Naive thymus-derived CD8-positive, alpha-beta T cell (primary cell): ENCODE measurements around the gene TLK2. TPM values are rescaled to one million over a fixed set of nuclear protein-coding genes. Genes with fewer than 3 reads are reported as not detected.

Source experiments
- ATAC-seq, 2 donors: fragments of 150-1000 bp; cut with Tn5 transposase in 1 of 2; sonication (Bioruptor Pico), chemical (Tn5 transposase) in 1 of 2; 1 replicate in 1 of 2; 2 replicates in 1 of 2; pipeline ENCODE4 v1.10.0; 2021; ENCODE audit warnings: mild to moderate bottlenecking in 2 of 2, moderate library complexity in 2 of 2
- POLR2A ChIA-PET: fragments of 350-600 bp; sonication (Branson Sonifier 250); formaldehyde crosslinking; loops from one replicate; lab custom pipeline; 2021; ENCODE audit warnings: antibody characterized with exemption; lab: Charles Lee
- DNase-seq, 10 donors: peaks; one replicate each; pipeline versions ENCODE4 v3.0.0 to v3.0.0-alpha.2; 2020 to 2022
- H3K27ac Mint-ChIP-seq, 10 donors: one replicate each; pipeline ENCODE4 v1.8.0; 2020 to 2022; ENCODE audit warnings: mild to moderate bottlenecking in 10 of 10, mixed read lengths in 10 of 10, moderate library complexity in 4 of 10, inconsistent platforms in 1 of 10
- H3K27me3 Mint-ChIP-seq, 5 donors: one replicate each; pipeline ENCODE4 v1.8.0; 2021 to 2022; ENCODE audit warnings: mixed read lengths in 5 of 5
- H3K36me3 Mint-ChIP-seq, 3 donors: one replicate each; pipeline ENCODE4 v1.8.0; 2020 to 2022; ENCODE audit warnings: mixed read lengths in 3 of 3, mild to moderate bottlenecking in 2 of 3, inconsistent platforms in 1 of 3
- H3K4me1 Mint-ChIP-seq, 4 donors: one replicate each; pipeline ENCODE4 v1.8.0; 2021 to 2022; ENCODE audit warnings: mixed read lengths in 4 of 4
- H3K4me3 Mint-ChIP-seq, 10 donors: one replicate each; pipeline ENCODE4 v1.8.0; 2020 to 2022; ENCODE audit warnings: mild to moderate bottlenecking in 10 of 10, mixed read lengths in 10 of 10, moderate library complexity in 6 of 10, inconsistent platforms in 1 of 10
- H3K9me3 Mint-ChIP-seq, 9 donors: one replicate each; pipeline ENCODE4 v1.8.0; 2020 to 2022; ENCODE audit warnings: mixed read lengths in 9 of 9, mild to moderate bottlenecking in 3 of 9, inconsistent platforms in 1 of 9, moderate library complexity in 1 of 9
- polyA plus RNA-seq, 3 donors: library from polyadenylated mRNA; unstranded; fragments of 300-500 nt; fragmentation: Illumina TruSeq; gene quantifications; one replicate each; pipeline ENCODE4 v1.2.3, GENCODE V29; 2021
- total RNA-seq, 8 experiments: library from RNA in 2 of 8; stranded (reverse) in 2 of 8; gene quantifications; one replicate each; pipeline ENCODE4 v1.2.3 and lab custom pipeline; 2021 to 2026

Gene TLK2
- total and polyA plus RNA-seq, 5 experiments from 2014 or later, result 8.2 to 79.5 (median 12.0) TPM

DNA sequence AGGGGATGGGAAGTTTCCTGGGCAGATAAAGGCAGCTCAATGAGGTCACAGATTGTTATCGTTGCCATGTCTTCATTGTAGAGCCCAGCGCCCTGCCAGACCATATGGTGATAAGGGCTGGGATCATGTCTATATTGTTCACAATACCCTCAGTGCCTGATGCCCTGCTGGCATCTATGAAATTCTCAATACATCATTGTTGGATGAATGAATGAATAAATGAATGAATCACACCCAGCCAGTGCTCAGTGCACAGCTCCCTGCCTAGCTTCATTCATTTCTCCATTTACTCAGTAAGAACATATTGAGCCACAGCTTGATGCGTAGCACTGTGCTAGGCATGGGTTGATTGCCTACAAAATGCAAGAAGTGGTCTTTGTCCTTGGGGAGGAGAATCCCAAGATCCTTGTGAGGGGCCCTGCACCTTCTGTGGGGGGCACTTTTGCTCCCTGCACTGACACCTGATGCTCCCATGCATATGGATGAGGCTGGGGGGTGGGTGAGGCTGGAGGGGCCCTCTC is 178.6 kb downstream of the TLK2 start:
- POLR2A ChIA-PET, result no interaction called here
- no peak for DNase-seq
- H3K27ac Mint-ChIP-seq, result peak overlapping the region in 1 of 10 donors; percentile 29

DNA sequence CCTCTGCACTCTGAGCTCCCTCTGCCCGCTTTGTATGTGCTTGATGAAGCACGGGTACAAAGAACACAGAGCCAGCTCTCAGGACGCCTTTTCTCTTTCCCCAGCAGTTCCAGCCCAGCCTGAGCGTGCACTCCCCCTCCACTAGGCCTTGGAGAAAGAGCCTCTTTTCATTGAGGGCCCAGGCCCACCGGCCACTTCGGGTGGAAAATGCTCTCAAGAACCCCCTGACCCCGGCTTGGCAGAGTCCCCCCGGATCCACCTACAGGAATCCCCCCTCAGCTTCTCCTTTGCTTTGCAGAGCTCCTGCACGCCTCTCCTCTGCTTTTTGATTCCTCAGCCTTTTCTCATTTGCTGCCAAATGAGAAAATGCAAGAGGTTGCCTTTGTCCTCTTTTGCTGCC is 179.1 kb downstream of the TLK2 start:
- Mint-ChIP-seq H3K9me3 (peaks cover 6 to 26% (median 10%) of the 10 kb centered on the region in 9 donors), H3K36me3 (peaks cover 0 to 11% (median 10%) of the 10 kb centered on the region in 3 donors), H3K4me3 (no peak overlapping the region), H3K4me1 (peaks cover 3 to 13% (median 8%) of the 10 kb centered on the region in 4 donors), H3K27me3 (peaks cover 0 to 1% (median 0%) of the 10 kb centered on the region in 5 donors), H3K27ac (peak overlapping the region in 1 of 10 donors; percentile 63)
- no peak for ATAC-seq
- DNase-seq, result no peak
- POLR2A ChIA-PET, result no interaction called here

More for the DNA sequence above, 178.6 kb downstream of the TLK2 start:
- Mint-ChIP-seq H3K4me3 (no peak overlapping the region), H3K9me3 (peaks cover 6 to 26% (median 10%) of the 10 kb centered on the region in 9 donors), H3K36me3 (peaks cover 0 to 11% (median 10%) of the 10 kb centered on the region in 3 donors), H3K27me3 (peaks cover 0 to 1% (median 0%) of the 10 kb centered on the region in 5 donors), H3K4me1 (peaks cover 6 to 16% (median 12%) of the 10 kb centered on the region in 4 donors)
- ATAC-seq, result no peak

GRCh38 chr17:62658136-62658920 is 179.7 kb downstream of the TLK2 start:
- no peak overlapping the region for H3K4me3 Mint-ChIP-seq
- POLR2A ChIA-PET, result no interaction called here

DNA sequence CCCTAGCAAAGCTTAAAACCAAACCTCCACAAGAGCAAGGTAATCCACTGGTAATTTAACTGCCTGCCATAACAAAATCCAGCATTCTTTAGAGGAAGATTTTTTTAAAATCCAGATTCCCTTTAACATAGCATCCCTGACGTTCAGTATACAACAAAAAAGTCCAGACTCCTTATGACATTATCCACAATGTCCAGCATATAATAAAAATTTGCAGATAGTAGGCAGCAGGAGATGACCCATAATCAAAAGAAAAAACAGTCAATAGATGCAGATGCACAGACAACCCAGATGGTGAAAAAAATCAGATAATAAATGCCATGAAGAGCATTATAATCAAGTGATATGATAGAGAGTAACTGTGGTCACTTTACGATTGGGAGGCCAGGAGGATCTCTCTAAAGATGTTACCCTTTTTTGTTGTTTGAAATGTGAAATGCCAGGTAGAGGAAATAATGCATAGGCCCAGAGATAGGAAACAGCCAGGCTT is 182.0 kb downstream of the TLK2 start:
- Mint-ChIP-seq H3K4me3 (no peak overlapping the region), H3K27ac (peak overlapping the region in 1 of 10 donors; percentile 42), H3K27me3 (peaks cover 0 to 1% (median 0%) of the 10 kb centered on the region in 5 donors), H3K9me3 (peaks cover 6 to 26% (median 10%) of the 10 kb centered on the region in 9 donors), H3K36me3 (peaks cover 0 to 11% (median 10%) of the 10 kb centered on the region in 3 donors), H3K4me1 (no peaks in the 10 kb centered on the region)
- no peak for DNase-seq
- POLR2A ChIA-PET, result no interaction called here
- no peak for ATAC-seq

More at GRCh38 chr17:62658136-62658920, 179.7 kb downstream of the TLK2 start:
- DNase-seq (no peak), ATAC-seq (no peak)
- H3K27ac Mint-ChIP-seq, result peak overlapping the region in 1 of 10 donors; percentile 63
- peaks cover 1 to 9% (median 4%) of the 10 kb centered on the region in 4 donors for H3K4me1 Mint-ChIP-seq
- peaks cover 6 to 26% (median 10%) of the 10 kb centered on the region in 9 donors for H3K9me3 Mint-ChIP-seq
- peaks cover 0 to 11% (median 10%) of the 10 kb centered on the region in 3 donors for H3K36me3 Mint-ChIP-seq
- peaks cover 0 to 1% (median 0%) of the 10 kb centered on the region in 5 donors for H3K27me3 Mint-ChIP-seq

GRCh38 chr17:62661337-62661736 is 182.7 kb downstream of the TLK2 start:
- DNase-seq (no peak), ATAC-seq (no peak)
- POLR2A ChIA-PET, result no interaction called here
- Mint-ChIP-seq H3K4me1 (no peaks in the 10 kb centered on the region), H3K27ac (peak overlapping the region in 1 of 10 donors; percentile 36), H3K36me3 (peaks cover 0 to 11% (median 10%) of the 10 kb centered on the region in 3 donors), H3K9me3 (peaks cover 6 to 26% (median 10%) of the 10 kb centered on the region in 9 donors), H3K4me3 (no peak overlapping the region), H3K27me3 (peaks cover 0 to 1% (median 0%) of the 10 kb centered on the region in 5 donors)

DNA sequence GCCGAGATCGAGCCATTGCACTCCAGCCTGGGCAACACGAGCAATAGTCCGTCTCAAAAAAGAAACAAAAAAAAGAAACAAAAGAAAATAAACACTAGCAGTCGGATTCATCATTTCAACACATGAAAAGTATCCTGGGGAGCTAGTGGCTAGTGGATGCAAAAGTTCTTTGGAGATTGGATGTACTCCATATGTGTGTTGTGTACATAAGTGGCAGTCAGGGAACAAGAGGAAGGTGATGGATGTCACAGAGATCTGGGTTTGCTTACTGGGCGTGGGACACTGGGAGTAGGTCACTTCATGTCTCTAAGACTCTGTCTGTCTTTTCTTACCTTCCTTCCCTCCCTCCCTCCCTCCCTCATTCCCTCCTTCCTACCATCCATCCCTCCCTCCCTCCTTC is 184.2 kb downstream of the TLK2 start:
- Mint-ChIP-seq H3K9me3 (peaks cover 6 to 26% (median 10%) of the 10 kb centered on the region in 9 donors), H3K4me3 (no peak overlapping the region), H3K27ac (no peak overlapping the region), H3K4me1 (peaks cover 0 to 4% (median under 1%) of the 10 kb centered on the region in 4 donors), H3K27me3 (peaks cover 0 to 1% (median 0%) of the 10 kb centered on the region in 5 donors), H3K36me3 (peaks cover 0 to 11% (median 10%) of the 10 kb centered on the region in 3 donors)
- ATAC-seq (no peak), DNase-seq (no peak)
- POLR2A ChIA-PET, result no interaction called here

Other genes with a start within 250 kb of the TLK2 start
- not detected for gene EFCAB3, start 98.3 kb upstream of the TLK2 start, total RNA-seq
- not detected for gene EFCAB3, start 98.3 kb upstream of the TLK2 start, polyA plus RNA-seq
- 10 to 100 TPM; 15.4 to 18.3 TPM for gene METTL2A, start 54.9 kb upstream of the TLK2 start, total RNA-seq
- gene METTL2A, start 54.9 kb upstream of the TLK2 start, polyA plus RNA-seq, result 10 to 100 TPM; 11.8 to 17.3 (median 15.6) TPM
- gene MRC2, start 148.8 kb downstream of the TLK2 start, total RNA-seq, result 10 to 100 TPM in 1 of 2 experiments, 1 to 10 TPM in 1; 7.3 to 11.0 TPM
- 1 to 10 TPM in 1 of 3 donors, under 1 TPM in 2; 0.74 to 1.3 (median 0.80) TPM for gene MRC2, start 148.8 kb downstream of the TLK2 start, polyA plus RNA-seq